Astrocyte (in vitro differentiated cells and primary cell): ENCODE measurements around the gene EYS.

Experiments used
- EZH2 ChIP-seq: IDR thresholded peaks from 2 replicates; pipeline ENCODE4 v1.6.1; 2012; ENCODE audit warnings: mild to moderate bottlenecking, low read length, inconsistent platforms; ENCODE audit not compliant: insufficient read depth
- TF ChIP-seq, protein P1 (sequence below): IDR thresholded peaks from 2 replicates; pipeline ENCODE4 v1.5.1; 2011; ENCODE audit warnings: low read depth, mild to moderate bottlenecking, inconsistent platforms, low read length, moderate library complexity; ENCODE audit not compliant: insufficient read depth

DNA sequence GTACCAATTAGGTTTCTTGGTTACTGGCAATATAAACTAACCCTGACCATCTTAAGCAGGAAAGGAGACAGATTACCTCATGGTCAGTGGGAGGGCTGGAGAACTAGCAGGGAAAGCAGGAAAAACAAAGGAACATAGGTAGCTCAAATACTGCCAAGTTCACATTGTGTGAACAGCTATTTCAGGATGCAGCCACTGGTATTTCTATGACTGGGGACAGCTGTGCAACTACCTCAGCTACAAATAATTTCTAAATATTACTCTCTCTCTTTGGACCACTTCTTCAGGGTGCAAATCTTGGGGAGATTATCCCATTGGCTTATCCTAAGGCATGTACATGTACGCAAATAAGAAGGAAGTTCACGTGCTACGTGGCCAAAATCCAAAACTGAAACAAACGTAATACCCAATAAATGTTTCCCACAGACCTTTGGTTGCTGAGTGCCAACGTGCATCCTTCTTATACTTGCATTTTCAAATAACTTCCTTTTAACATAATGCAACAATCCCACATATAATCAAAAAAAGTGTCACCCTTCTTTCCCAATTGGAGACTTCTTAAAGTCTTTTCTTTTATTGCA, 1890.5 kb downstream of the EYS start:
- TF ChIP-seq, protein P1, sequence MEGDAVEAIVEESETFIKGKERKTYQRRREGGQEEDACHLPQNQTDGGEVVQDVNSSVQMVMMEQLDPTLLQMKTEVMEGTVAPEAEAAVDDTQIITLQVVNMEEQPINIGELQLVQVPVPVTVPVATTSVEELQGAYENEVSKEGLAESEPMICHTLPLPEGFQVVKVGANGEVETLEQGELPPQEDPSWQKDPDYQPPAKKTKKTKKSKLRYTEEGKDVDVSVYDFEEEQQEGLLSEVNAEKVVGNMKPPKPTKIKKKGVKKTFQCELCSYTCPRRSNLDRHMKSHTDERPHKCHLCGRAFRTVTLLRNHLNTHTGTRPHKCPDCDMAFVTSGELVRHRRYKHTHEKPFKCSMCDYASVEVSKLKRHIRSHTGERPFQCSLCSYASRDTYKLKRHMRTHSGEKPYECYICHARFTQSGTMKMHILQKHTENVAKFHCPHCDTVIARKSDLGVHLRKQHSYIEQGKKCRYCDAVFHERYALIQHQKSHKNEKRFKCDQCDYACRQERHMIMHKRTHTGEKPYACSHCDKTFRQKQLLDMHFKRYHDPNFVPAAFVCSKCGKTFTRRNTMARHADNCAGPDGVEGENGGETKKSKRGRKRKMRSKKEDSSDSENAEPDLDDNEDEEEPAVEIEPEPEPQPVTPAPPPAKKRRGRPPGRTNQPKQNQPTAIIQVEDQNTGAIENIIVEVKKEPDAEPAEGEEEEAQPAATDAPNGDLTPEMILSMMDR: no peak
- TF ChIP-seq EZH2: no peak
